ENCODE measurements around the gene FAHD2A.
"Not testable (repeated sequence)": the region's sequence is repeated elsewhere in the genome, so short reads cannot be mapped to it uniquely, and the experiment has no call there.

The FAHD2A gene, protein sequence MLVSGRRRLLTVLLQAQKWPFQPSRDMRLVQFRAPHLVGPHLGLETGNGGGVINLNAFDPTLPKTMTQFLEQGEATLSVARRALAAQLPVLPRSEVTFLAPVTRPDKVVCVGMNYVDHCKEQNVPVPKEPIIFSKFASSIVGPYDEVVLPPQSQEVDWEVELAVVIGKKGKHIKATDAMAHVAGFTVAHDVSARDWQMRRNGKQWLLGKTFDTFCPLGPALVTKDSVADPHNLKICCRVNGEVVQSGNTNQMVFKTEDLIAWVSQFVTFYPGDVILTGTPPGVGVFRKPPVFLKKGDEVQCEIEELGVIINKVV

DNA sequence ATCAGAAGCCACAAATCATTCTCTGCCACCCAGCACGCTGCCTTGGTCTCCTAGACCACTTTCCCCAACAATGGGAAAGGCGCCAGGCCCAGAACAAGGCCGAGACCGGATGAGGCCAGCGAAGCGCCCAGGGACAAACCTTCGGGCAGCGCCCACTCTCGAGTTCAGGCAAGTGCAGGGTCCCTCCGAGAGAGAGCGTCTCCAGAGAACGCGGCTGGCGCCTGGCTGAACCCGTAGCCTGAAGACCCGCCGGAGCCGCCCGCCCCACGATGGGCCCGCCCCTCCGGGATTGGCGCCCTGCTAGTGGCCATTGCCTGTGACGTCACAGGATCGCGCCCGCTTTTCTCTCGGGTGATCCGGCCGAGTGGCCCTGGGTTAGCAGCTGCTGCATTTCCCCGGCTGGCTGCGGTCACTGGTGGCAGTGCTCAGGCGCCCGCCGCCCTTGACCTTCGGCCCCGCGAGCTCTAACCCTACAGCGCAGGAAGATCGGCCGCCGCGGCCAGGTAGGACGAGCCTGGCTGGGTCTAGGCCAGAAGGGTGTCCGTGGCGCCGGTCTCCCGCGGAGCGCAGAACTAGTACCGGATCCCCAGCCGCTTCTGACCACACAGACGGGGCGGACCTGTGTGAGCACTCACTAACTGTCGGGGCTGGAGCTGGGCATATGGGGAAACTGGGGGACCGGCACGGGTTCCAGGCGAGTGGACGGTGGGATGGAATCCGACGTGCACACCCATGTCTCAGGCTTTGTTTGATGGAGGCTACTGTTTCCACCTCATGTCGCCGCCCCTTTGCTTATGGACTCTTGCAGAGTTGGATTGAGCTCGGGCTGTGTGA, at the start of gene FAHD2A:
Gene FAHD2A, plus strand, starts transcription at position 339 of the 834 bp plus-strand sequence. CDS start 2,851 bp downstream, outside the sequence.
- H3K4me3 ChIP-seq (ENCODE audit: low read depth, low read length): peak within 1 kb of the TSS; percentile 98
- no peak for TF ChIP-seq CTCF (IDR thresholded peaks at IDR 0.05; ENCODE audit: control insufficient read depth, extremely low read depth, insufficient read depth)
- DNase-seq (ENCODE audit: low read depth): peak; percentile 43

DNA sequence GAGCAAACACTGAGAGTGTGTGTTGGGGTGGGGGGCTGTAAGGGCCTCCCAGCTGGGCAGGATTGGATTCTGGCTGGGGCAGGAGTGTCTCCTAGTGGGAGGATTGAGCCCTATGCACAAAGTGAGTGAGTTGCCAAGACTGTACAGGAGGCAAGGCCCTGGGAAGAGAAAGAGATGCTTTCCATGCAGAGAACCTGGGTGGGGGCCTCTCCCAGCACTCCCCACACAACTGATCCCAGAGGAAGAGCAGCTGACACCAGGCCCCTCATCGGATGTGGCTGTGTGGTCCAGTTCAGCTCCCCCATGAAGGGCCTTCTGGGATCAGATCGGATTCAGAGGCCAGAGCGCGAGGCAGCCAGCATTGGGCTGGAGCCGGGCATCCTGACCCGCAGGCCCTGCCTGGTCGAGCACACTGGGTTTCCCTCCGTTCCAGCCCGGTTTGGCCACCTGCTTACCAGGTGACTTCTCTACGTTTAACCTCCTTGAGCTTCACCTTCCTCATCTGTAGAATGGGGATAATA, 49.4 kb upstream of the FAHD2A start:
- DNase-seq (ENCODE audit: low read depth): no peak
- TF ChIP-seq CTCF (IDR thresholded peaks at IDR 0.05; ENCODE audit: control insufficient read depth, extremely low read depth, insufficient read depth): no peak
- H3K4me3 ChIP-seq (ENCODE audit: low read depth, low read length): no peak overlapping the region

DNA sequence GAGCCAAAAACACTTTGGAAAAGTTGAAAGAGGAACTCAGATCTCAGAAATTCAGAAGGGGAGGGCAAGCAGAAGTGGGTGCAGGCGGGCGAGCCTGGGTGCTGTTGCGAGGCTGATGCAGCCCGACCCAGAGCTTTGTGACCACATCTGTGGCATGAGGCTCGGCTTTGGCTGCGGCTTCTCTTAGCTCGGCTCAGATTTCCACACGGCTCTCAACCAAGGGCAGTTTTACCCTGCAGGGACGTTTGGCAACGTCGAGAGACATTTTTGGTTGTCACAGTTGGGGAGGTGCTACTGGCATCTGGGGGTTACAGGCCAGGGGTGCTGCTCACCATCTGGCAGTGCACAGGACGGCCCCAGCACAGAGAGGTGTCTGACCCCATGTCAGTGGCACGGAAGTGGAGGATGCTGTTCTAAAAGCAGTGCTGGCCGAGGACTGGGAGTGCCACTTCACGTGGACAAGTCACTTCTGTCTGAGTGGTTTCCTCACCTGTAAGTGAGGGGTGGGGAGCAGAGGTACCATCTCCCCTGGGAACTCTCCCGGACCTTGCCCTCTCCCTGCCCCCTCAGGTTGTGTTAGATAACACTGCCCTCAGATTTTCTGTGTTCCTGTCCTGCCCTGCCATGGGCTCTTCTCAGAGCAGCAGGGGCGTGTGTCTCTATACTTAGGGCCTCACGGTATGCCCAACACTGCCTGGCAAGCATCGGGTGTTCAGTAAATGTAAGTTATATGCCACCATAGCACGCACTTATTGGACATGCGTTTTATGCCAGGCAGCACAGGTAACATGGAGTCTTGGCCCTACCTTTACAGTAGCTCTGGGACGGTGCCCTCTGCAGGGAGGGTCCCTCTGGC, 48.7 kb upstream of the FAHD2A start:
- TF ChIP-seq CTCF (IDR thresholded peaks at IDR 0.05; ENCODE audit: control insufficient read depth, extremely low read depth, insufficient read depth): no peak
- no peak for DNase-seq (ENCODE audit: low read depth)
- no peak overlapping the region for H3K4me3 ChIP-seq (ENCODE audit: low read depth, low read length)

GRCh38 chr2:95354469-95354901, 48.0 kb upstream of the FAHD2A start:
- no peak for TF ChIP-seq CTCF (IDR thresholded peaks at IDR 0.05; ENCODE audit: control insufficient read depth, extremely low read depth, insufficient read depth)
- no peak for DNase-seq (ENCODE audit: low read depth)
- H3K4me3 ChIP-seq (ENCODE audit: low read depth, low read length): no peak overlapping the region

DNA sequence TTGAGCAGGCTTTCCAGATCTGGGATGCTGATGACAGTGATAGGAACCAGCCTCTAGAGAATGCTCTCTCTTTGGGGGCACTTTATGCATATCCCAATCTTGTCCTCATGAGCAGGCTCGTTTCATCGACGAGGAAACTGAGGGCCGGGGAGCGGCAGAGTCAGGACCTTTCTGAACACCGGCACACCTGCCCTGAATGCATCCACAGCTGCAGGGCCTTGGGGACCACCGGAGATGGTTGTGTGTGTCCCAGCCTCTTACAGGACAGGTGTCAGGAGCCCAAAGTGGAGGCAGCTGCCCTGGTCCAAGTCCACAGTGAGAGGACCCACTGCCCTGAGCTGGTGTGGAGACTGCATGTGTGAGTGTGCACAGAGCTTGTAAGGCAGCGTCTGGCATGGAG, 47.6 kb upstream of the FAHD2A start:
- no peak for DNase-seq (ENCODE audit: low read depth)
- no peak overlapping the region for H3K4me3 ChIP-seq (ENCODE audit: low read depth, low read length)
- TF ChIP-seq CTCF (IDR thresholded peaks at IDR 0.05; ENCODE audit: control insufficient read depth, extremely low read depth, insufficient read depth): no peak

- H3K4me3 ChIP-seq (ENCODE audit: low read depth, low read length); DNase-seq (ENCODE audit: low read depth): not testable (repeated sequence)
Measured at GRCh38 chr2:95355486-95355885, 47.0 kb upstream of the FAHD2A start.

Data from LNCaP clone FGC (cell line).